ENCODE results near the gene KIF13A.
"Not testable (repeated sequence)": the region's sequence is repeated elsewhere in the genome, so short reads cannot be mapped to it uniquely, and the experiment has no call there.

The KIF13A gene

DNA sequence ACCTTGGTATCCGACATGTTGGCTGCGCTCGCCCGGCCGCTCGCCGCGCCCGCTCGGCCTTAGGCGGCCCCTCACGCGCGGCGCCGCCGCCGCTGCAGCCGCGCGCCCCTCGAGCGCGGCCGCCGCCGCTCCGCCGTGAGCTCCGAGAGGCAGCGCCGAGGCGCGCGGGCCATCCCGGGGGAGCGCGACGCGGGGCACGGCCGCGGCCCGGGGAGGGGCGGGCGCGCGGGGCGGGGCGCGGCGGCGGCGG is at the start of gene KIF13A:
Gene KIF13A, minus strand, starts transcription at position 189 of the 250 bp plus-strand sequence. Its CDS starts 172 bp downstream, at position 17.
- DNase-seq (ENCODE audit: low read depth), result no peak

- no peak for DNase-seq (ENCODE audit: low read depth)
These were observed 49.3 kb upstream of the KIF13A start for GRCh38 chr6:18036781-18037180.

GRCh38 chr6:18035330-18035854 is 48.0 kb upstream of the KIF13A start:
- no peak for DNase-seq (ENCODE audit: low read depth)

GRCh38 chr6:18034798-18035202 is 47.4 kb upstream of the KIF13A start:
- no peak for DNase-seq (ENCODE audit: low read depth)

GRCh38 chr6:18031680-18032256 is 44.3 kb upstream of the KIF13A start:
- no peak for DNase-seq (ENCODE audit: low read depth)

- no peak for DNase-seq (ENCODE audit: low read depth)
These were observed 43.8 kb upstream of the KIF13A start for GRCh38 chr6:18031189-18031588.

DNA sequence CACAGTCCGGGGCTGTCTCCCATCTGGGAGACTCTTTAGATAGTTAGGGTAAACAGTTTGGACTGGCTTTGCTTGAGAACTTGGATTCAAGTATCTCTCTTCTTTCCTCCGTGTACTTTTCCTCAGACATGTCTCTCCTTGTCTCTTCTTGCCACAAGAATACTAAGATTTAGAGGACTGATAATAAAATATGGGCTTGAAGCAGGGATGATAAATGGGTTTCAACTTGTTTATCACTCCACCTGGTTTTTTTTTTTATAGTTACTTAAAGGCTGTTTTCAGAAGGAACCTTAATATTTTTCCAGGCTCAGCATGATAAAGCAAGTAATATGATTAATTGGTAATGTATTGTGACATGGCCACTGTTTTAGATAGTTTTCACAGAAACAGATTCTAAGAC is 40.9 kb upstream of the KIF13A start:
- DNase-seq (ENCODE audit: low read depth), result no peak

- no peak for DNase-seq (ENCODE audit: low read depth)
These were observed 38.2 kb upstream of the KIF13A start for GRCh38 chr6:18025596-18025995.

DNA sequence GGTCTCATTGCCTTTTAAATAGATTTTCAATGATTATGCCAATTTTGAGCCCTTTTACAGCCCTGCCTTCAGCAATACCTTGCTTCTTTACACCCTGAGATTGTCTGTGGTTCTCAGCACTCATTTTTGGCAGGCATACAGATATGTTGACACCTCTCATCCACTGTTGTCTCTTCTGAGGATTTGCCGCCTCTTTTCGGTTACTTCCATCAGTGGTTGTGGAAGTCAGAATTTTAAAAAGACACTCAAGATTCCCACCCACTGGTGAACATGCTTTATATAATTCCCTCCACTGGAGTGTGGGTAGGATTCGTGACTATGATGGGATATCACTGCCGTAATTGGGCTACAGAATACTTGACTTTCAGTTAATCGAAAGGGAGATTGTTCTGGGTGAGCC is 37.4 kb upstream of the KIF13A start:
- DNase-seq (ENCODE audit: low read depth), result no peak

DNA sequence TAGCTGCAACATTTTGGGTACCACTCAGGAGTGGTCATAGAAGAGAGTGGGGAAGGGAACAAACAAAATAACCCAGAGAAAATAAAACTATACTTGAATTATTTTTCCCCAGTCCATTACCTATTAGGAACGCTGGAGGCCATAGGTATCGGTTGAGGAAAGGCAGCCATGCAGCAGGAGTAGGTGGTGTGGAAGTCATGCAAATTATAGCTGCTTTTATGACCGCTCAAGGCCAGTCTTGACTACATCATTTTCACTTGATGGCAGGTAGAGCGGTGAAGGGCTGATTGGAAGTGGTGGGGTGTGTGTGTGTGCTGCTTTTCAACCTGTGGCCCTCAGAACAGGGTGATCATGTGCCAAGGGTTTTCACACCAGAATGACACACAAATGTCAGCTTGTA is 36.5 kb upstream of the KIF13A start:
- DNase-seq (ENCODE audit: low read depth), result no peak

GRCh38 chr6:18022398-18023231 is 35.2 kb upstream of the KIF13A start:
- no peak for DNase-seq (ENCODE audit: low read depth)

- no peak for DNase-seq (ENCODE audit: low read depth)
These were observed 33.9 kb upstream of the KIF13A start for GRCh38 chr6:18021166-18021850.

- DNase-seq (ENCODE audit: low read depth), result not testable (repeated sequence)
These were observed 33.1 kb upstream of the KIF13A start for GRCh38 chr6:18020545-18020944.

- no peak for DNase-seq (ENCODE audit: low read depth)
These were observed 32.4 kb upstream of the KIF13A start for GRCh38 chr6:18019539-18020534.

- not testable (repeated sequence) for DNase-seq (ENCODE audit: low read depth)
These were observed 31.7 kb upstream of the KIF13A start for GRCh38 chr6:18019133-18019532.

DNA sequence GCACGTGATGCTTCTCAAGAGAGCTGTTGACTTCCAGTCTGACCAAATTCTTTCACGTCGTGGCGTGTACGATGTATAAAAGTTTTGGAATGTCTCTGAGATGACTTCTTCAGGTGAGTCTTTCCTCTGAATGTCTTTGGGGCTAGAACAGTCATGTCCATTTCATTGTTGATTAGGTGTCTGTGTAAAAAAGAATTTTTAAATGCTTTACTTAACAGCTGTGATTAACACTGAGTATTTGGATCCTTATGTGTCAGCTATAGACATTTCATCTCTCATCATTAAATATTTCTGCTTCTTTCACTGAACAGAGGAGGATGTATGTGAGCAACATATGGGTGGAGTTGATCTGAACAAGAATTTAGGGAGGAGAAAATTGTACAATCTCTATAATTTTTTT is 29.3 kb upstream of the KIF13A start:
- no peak for DNase-seq (ENCODE audit: low read depth)

DNA sequence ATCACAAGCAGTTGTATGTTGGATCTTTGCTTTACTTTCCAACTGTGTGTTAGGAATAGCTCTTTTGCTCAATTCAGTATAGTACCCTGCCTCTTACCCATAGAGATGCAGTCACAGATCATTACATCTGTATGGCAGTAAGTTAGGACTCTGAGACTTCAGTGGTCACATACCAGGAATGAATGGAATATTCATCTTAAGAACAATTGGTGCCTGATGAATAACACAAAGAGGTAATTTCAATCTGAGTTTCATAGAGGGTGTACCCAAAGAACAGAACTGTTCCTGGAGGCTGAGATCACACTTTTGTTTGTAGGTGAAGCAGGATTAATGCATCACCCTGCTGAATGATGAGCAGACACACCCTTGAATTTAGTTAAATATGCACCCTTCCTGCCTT is 28.7 kb upstream of the KIF13A start:
- DNase-seq (ENCODE audit: low read depth), result no peak

DNA sequence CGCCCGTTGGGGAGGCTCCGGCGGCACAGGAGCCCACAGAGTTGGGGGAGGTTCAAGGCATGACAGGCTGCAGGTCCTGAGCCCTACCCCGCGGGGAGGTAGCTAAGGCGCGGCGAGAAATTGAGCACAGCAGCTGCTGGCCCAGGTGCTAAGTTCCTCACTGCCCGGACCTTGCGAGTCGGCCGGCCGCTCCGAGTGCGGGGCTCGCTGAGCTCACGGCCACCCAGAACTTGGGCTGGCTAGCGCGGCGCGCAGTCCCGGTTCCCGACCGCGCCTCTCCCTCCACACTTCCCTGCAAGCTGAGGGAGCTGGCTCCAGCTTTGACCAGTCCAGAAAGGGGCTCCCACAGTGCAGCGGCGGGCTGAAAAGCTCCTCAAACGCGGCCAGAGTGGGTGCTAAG is 23.9 kb upstream of the KIF13A start:
- no peak for DNase-seq (ENCODE audit: low read depth)

- DNase-seq (ENCODE audit: low read depth), result not testable (repeated sequence)
These were observed 23.1 kb upstream of the KIF13A start for GRCh38 chr6:18010540-18010939.

- no peak for DNase-seq (ENCODE audit: low read depth)
These were observed 17.0 kb upstream of the KIF13A start for GRCh38 chr6:18004256-18004985.

DNA sequence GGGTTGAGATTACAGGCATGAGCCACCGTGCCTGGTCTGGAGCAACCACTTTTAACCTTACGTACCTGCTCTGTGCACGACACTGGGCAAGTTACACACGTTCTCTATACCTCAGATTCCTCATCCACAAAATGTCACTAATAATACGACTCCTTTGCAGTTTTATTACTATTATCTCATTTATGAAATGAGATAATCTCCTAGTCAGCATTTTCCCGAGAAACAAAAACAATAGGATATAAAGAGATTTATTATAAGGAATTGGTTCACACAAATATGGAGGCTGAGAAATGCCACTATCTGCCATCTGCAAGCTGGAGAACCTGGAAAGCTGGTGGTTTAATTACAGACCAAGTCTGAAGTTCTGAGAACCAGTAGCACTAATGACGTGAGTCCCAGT is 12.0 kb upstream of the KIF13A start:
- no peak for DNase-seq (ENCODE audit: low read depth)

Data from T-helper 22 cell (primary cell).